Osteoblast (primary cell): ENCODE data around the gene CCL24. TPM values are rescaled to one million over a fixed set of nuclear protein-coding genes. Genes with fewer than 3 reads are reported as not detected.
"Not testable (repeated sequence)": the region's sequence is repeated elsewhere in the genome, so short reads cannot be mapped to it uniquely, and the experiment has no call there.

Source experiments
- DNase-seq: peaks from one replicate; pipeline ENCODE4 v3.0.0; 2011; ENCODE audit warnings: low spot score, mixed read lengths; ENCODE audit not compliant: insufficient read length; ENCODE audit errors: missing footprints
- H2AFZ ChIP-seq: 2 replicates; pipeline ENCODE4 v1.6.0; 2011; ENCODE audit warnings: mild to moderate bottlenecking, low read length
- H3K27ac ChIP-seq: 2 replicates; pipeline ENCODE4 v1.5.1; 2011; ENCODE audit warnings: mild to moderate bottlenecking, low read depth, low read length, moderate library complexity
- H3K27me3 ChIP-seq: 2 replicates; pipeline ENCODE4 v1.6.0; 2012; ENCODE audit warnings: mild to moderate bottlenecking, control low read depth, inconsistent platforms, low read length, moderate library complexity; ENCODE audit not compliant: insufficient read depth
- H3K36me3 ChIP-seq: 2 replicates; pipeline ENCODE4 v1.5.1; 2011; ENCODE audit warnings: mild to moderate bottlenecking, low read length, control low read depth, moderate library complexity; ENCODE audit not compliant: insufficient read depth
- H3K4me1 ChIP-seq: 2 replicates; pipeline ENCODE4 v1.5.1; 2011; ENCODE audit warnings: mild to moderate bottlenecking, low read length, control low read depth, moderate library complexity; ENCODE audit not compliant: insufficient read depth
- H3K4me2 ChIP-seq: 2 replicates; pipeline ENCODE4 v1.6.0; 2011; ENCODE audit warnings: mild to moderate bottlenecking, low read length; ENCODE audit not compliant: insufficient read depth
- H3K4me3 ChIP-seq: fragments of 200-600 bp; sonication (generic); 3 replicates; pipeline ENCODE4 v1.5.1; 2012; ENCODE audit warnings: mild to moderate bottlenecking, low read length, inconsistent platforms; ENCODE audit not compliant: insufficient read depth
- H3K79me2 ChIP-seq: 2 replicates; pipeline ENCODE4 v1.6.0; 2012; ENCODE audit warnings: mild to moderate bottlenecking, low read length, control low read depth, inconsistent platforms; ENCODE audit not compliant: insufficient read depth
- H3K9me3 ChIP-seq: 2 replicates; pipeline ENCODE4 v1.5.1; 2011; ENCODE audit warnings: low read depth, low read length, control low read depth
- H4K20me1 ChIP-seq: 2 replicates; pipeline ENCODE4 v1.6.0; 2012; ENCODE audit warnings: mild to moderate bottlenecking, low read length, control low read depth; ENCODE audit not compliant: insufficient read depth
- CTCF ChIP-seq: IDR thresholded peaks from 2 replicates; pipeline ENCODE4 v1.5.1; 2011; ENCODE audit warnings: mild to moderate bottlenecking, low read depth, low read length, moderate library complexity; ENCODE audit errors: extremely low read depth
- total RNA-seq: library from RNA; depleted of rRNA; stranded (reverse); fragments of >200 nt; gene quantifications from 2 replicates; pipeline ENCODE4 v1.2.3, GENCODE V29; 2012

Gene CCL24
- total RNA-seq, 1 donor, result not detected

DNA sequence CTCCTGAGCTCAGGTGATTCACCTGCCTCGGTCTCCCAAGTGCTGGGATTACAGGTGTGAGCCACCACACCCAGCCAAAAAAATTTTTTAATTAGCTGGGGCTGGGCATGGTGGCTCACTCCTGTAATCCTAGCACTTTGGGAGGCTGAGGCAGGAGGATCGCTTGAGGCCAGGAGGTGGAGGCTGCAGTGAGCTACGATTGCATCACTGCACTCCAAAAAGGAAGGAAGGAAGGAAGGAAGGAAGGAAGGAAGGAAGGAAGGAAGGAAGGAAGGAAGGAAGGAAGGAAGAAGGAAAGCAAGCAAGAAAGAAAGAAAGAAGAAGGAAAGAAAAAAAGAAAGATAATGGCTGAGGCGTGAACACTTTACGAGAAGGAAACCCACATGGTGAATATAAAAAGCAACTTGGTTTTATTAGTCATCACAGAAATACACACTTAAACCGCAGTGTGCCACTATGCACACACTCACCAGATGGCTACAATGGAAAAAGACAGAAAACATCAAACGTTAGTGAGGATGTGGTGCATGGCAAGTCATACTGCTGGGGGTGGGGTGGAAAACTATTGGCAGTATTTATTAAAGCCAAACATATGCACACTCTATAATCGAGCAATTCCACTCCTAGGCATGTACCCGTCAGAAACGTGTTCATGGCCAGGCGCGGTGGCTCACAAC lies 37.2 kb downstream of the CCL24 start:
- peak; percentile 54 for DNase-seq
- TF ChIP-seq CTCF, result peak; percentile 13
- Histone ChIP-seq H3K36me3 (no peaks in the 10 kb centered on the region), H3K4me3 (no peak overlapping the region), H3K27ac (no peak overlapping the region), H3K4me1 (peaks cover 25% of the 10 kb centered on the region), H3K79me2 (no peaks in the 10 kb centered on the region), H2AFZ (no peak overlapping the region), H4K20me1 (no peaks in the 10 kb centered on the region), H3K9me3 (no peaks in the 10 kb centered on the region), H3K27me3 (no peaks in the 10 kb centered on the region), H3K4me2 (no peak overlapping the region)

DNA sequence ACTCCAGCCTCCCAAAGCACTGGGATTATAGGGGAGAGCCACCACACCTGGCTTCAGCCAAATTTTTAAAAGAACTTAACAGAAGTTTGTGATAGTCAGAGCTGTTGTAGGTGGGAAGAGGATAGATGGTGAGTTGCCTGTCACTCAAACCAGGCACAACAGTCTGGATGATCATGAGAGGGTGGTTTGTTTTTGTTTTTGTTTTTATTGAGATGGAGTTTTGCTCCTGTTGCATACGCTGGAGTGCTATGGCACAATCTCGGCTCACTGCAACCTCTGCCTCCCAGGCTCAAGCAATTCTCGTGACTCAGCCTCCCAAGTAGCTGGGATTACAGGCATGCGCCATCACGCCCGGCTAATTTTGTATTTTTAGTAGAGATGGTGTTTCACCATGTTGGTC lies 39.6 kb downstream of the CCL24 start:
- H3K27me3 ChIP-seq, H3K27ac ChIP-seq, H3K36me3 ChIP-seq, H4K20me1 ChIP-seq, DNase-seq, H3K9me3 ChIP-seq, H3K4me2 ChIP-seq, H3K79me2 ChIP-seq, H3K4me3 ChIP-seq, H2AFZ ChIP-seq: not testable (repeated sequence)
- peaks cover 28% of the 10 kb centered on the region for H3K4me1 ChIP-seq

- Histone ChIP-seq H3K79me2 (no peaks in the 10 kb centered on the region), H3K4me2 (peak within 1 kb of the TSS; percentile 43), H3K4me3 (peak within 1 kb of the TSS; percentile 13), H3K4me1 (peaks cover 28% of the 10 kb centered on the region), H3K9me3 (no peaks in the 10 kb centered on the region), H3K27me3 (no peaks in the 10 kb centered on the region), H3K27ac (peak within 1 kb of the TSS; percentile 90), H2AFZ (no peak within 1 kb of the TSS), H4K20me1 (no peaks in the 10 kb centered on the region), H3K36me3 (no peaks in the 10 kb centered on the region)
- no peak for TF ChIP-seq CTCF
- DNase-seq, result peak; percentile 55
Observed at GRCh38 chr7:75772081-75773077, 41.2 kb downstream of the CCL24 start, which contains the start of gene CCL26. Gene CCL26, minus strand, starts transcription at chr7:75772211. Its CDS starts 35 bp downstream, at chr7:75772176.

DNA sequence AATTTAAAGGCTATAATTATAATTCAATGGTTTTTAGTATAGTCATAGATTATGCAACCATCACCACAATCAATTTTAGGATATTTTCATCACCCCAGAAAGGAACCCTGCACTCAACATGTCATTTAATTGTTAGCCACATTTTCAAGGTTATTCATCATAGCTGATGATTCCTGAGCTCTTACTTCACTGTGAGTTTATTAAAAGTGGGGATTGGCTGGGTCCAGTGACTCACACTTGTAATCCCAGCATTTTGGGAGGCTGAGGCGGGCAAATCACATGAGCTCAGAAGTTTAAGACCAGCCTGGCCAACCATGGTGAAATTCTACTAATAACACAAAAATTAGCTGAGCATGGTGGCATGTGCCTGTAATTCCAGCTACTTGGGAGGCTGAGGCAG lies 42.4 kb downstream of the CCL24 start:
- Histone ChIP-seq H3K4me2 (peak overlapping the region; percentile 43), H2AFZ (no peak overlapping the region), H3K79me2 (no peaks in the 10 kb centered on the region), H3K36me3 (no peaks in the 10 kb centered on the region), H3K4me1 (peaks cover 28% of the 10 kb centered on the region), H4K20me1 (no peaks in the 10 kb centered on the region), H3K27me3 (no peaks in the 10 kb centered on the region), H3K9me3 (no peaks in the 10 kb centered on the region), H3K27ac (peak overlapping the region; percentile 90), H3K4me3 (no peak overlapping the region)
- TF ChIP-seq CTCF, result no peak
- DNase-seq, result peak; percentile 68
